HUDEP-2 (cell line): ENCODE measurements around the gene TPM4.
"Not testable (repeated sequence)": the region's sequence is repeated elsewhere in the genome, so short reads cannot be mapped to it uniquely, and the experiment has no call there.

Experiments
- DNase-seq, 76 experiments: peaks; one replicate each; lab custom pipeline; 2025; ENCODE audit not compliant: unreplicated experiment in 76 of 76; lab: John Stamatoyannopoulos, UW

The TPM4 gene

GRCh38 chr19:16094360-16095070, 18.2 kb downstream of the TPM4 start:
- DNase-seq, result no peak

GRCh38 chr19:16095071-16095571, 18.8 kb downstream of the TPM4 start:
- DNase-seq, result no peak

- no peak for DNase-seq
Measured at GRCh38 chr19:16096280-16096855, 20.1 kb downstream of the TPM4 start.

- DNase-seq, result no peak
Measured at GRCh38 chr19:16098416-16098768, 22.1 kb downstream of the TPM4 start.

GRCh38 chr19:16098821-16099220, 22.5 kb downstream of the TPM4 start:
- DNase-seq, result no peak

- DNase-seq, result not testable (repeated sequence)
Measured at GRCh38 chr19:16099314-16099965, 23.1 kb downstream of the TPM4 start.

GRCh38 chr19:16100524-16100923, 24.2 kb downstream of the TPM4 start:
- no peak for DNase-seq

GRCh38 chr19:16104722-16105121, 28.4 kb downstream of the TPM4 start:
- no peak for DNase-seq

GRCh38 chr19:16106121-16106520, 29.8 kb downstream of the TPM4 start:
- DNase-seq, result peak in 18 of 76 experiments; percentile 8 to 46 (median 23)

- peak; percentile 76 to 100 (median 100) for DNase-seq
Measured at GRCh38 chr19:16111160-16111908, 35.0 kb downstream of the TPM4 start, which contains the start of gene RAB8A. Gene RAB8A (plus strand): TSS chr19:16111889. CDS start chr19:16111902, 13 bp downstream.

- peak in 3 of 76 experiments; percentile 17 to 42 (median 27) for DNase-seq
Measured at GRCh38 chr19:16111909-16112752, 35.8 kb downstream of the TPM4 start.

- DNase-seq, result peak in 70 of 76 experiments; percentile 16 to 80 (median 54)
Measured at GRCh38 chr19:16112778-16113177, 36.5 kb downstream of the TPM4 start.

- DNase-seq, result peak in 18 of 76 experiments; percentile 6 to 52 (median 25)
Measured at GRCh38 chr19:16113727-16114126, 37.4 kb downstream of the TPM4 start.

- DNase-seq, result no peak
Measured at GRCh38 chr19:16115301-16116039, 39.2 kb downstream of the TPM4 start.

GRCh38 chr19:16116067-16116466, 39.8 kb downstream of the TPM4 start:
- DNase-seq, result no peak

GRCh38 chr19:16117594-16118033, 41.3 kb downstream of the TPM4 start:
- no peak for DNase-seq

- DNase-seq, result no peak
Measured at GRCh38 chr19:16118489-16119033, 42.3 kb downstream of the TPM4 start.

- DNase-seq, result not testable (repeated sequence)
Measured at GRCh38 chr19:16119075-16119857, 43.0 kb downstream of the TPM4 start.
